Stimulated activated CD8-positive, alpha-beta memory T cell treated with anti-CD3 and anti-CD28 coated beads, Interleukin-7, amount 100 ng/mL, for 1 hour (primary cell): Measurements from ENCODE around the gene CEP164.
"Not testable (repeated sequence)": the region's sequence is repeated elsewhere in the genome, so short reads cannot be mapped to it uniquely, and the experiment has no call there.

ENCODE experiments used
- DNase-seq, 2 donors: peaks; one replicate each; pipeline ENCODE4 v3.0.0-alpha.2; 2020; ENCODE audit warnings: low read depth in 2 of 2

CEP164 gene

GRCh38 chr11:117305145-117305544 lies 22.5 kb upstream of the CEP164 start:
- DNase-seq = no peak

- no peak for DNase-seq
Observed at GRCh38 chr11:117309310-117309709, 18.3 kb upstream of the CEP164 start.

GRCh38 chr11:117313091-117313490 lies 14.6 kb upstream of the CEP164 start:
- no peak for DNase-seq

- DNase-seq = no peak
Observed at GRCh38 chr11:117313828-117314768, 13.6 kb upstream of the CEP164 start.

GRCh38 chr11:117314840-117315239 lies 12.8 kb upstream of the CEP164 start:
- no peak for DNase-seq

- no peak for DNase-seq
Observed at GRCh38 chr11:117315285-117316196, 12.1 kb upstream of the CEP164 start.

- DNase-seq = no peak
Observed at GRCh38 chr11:117316197-117316961, 11.3 kb upstream of the CEP164 start, which contains the start of gene BACE1. Gene BACE1 (minus strand): TSS chr11:117316256. CDS start chr11:117315795, 461 bp downstream.

GRCh38 chr11:117318738-117319137 lies 8.9 kb upstream of the CEP164 start:
- no peak for DNase-seq

GRCh38 chr11:117319214-117319840 lies 8.3 kb upstream of the CEP164 start:
- DNase-seq = no peak

- not testable (repeated sequence) for DNase-seq
Observed at GRCh38 chr11:117327255-117327566, 443 bp upstream of the CEP164 start.

GRCh38 chr11:117328375-117329010 lies 839 bp downstream of the CEP164 start:
- DNase-seq = no peak

GRCh38 chr11:117332843-117333242 lies 5.2 kb downstream of the CEP164 start:
- no peak for DNase-seq

- DNase-seq = no peak
Observed at GRCh38 chr11:117333917-117334316, 6.3 kb downstream of the CEP164 start.

GRCh38 chr11:117334896-117335295 lies 7.2 kb downstream of the CEP164 start:
- DNase-seq = no peak

- DNase-seq = no peak
Observed at GRCh38 chr11:117335399-117335798, 7.7 kb downstream of the CEP164 start.

GRCh38 chr11:117337076-117337475 lies 9.4 kb downstream of the CEP164 start:
- DNase-seq = no peak

GRCh38 chr11:117345039-117345438 lies 17.4 kb downstream of the CEP164 start:
- no peak for DNase-seq

GRCh38 chr11:117354550-117354949 lies 26.9 kb downstream of the CEP164 start:
- no peak for DNase-seq

- no peak for DNase-seq
Observed at GRCh38 chr11:117356126-117356890, 28.7 kb downstream of the CEP164 start.

GRCh38 chr11:117361432-117361831 lies 33.8 kb downstream of the CEP164 start:
- no peak for DNase-seq
